Vagina (tissue), 2 donors: Measurements from ENCODE around the gene TOX3.

Source experiments
- CTCF ChIP-seq, 3 experiments: fragments of 450-650 bp in 2 of 3; fragments of 200-600 bp in 1 of 3; sonication (generic) in 1 of 3; IDR thresholded peaks; one replicate each; pipeline ENCODE4 v1.5.1; 2017 to 2019; ENCODE audit warnings: antibody characterized with exemption in 3 of 3, mild to moderate bottlenecking in 2 of 3, moderate library complexity in 2 of 3
- POLR2AphosphoS5 ChIP-seq, 2 donors: sonication (generic); formaldehyde crosslinking; IDR thresholded peaks; one replicate each; pipeline ENCODE4 v1.9.0; 2017; ENCODE audit warnings: antibody characterized with exemption in 2 of 2, mild to moderate bottlenecking in 2 of 2, low read depth in 1 of 2; ENCODE audit not compliant: insufficient read depth in 1 of 2

GRCh38 chr16:52453644-52454043 lies 93.3 kb downstream of the TOX3 start:
- TF ChIP-seq POLR2AphosphoS5 (IDR thresholded peaks at IDR 0.05; ENCODE audit: insufficient read depth in 1 of 2, low read depth in 1 of 2), result no peak
- no peak for TF ChIP-seq CTCF (IDR thresholded peaks at IDR 0.05)
